MM.1S (cell line): ENCODE data around the gene ZFYVE28.

ENCODE experiments used
- DNase-seq: peaks from one replicate; pipeline ENCODE4 v3.0.0-alpha.2; 2015
- H2AFZ ChIP-seq: fragments of 300-600 bp; sonication (generic); 2 replicates; pipeline ENCODE4 v1.6.0; 2016; ENCODE audit warnings: antibody characterized with exemption, low read length
- H3F3A ChIP-seq: fragments of 300-600 bp; sonication (generic); 2 replicates; pipeline ENCODE4 v1.6.1; 2016; ENCODE audit warnings: mild to moderate bottlenecking, antibody characterized with exemption, low read length, moderate library complexity, mixed read lengths; ENCODE audit not compliant: insufficient read depth
- H3K27ac ChIP-seq: fragments of 300-600 bp; sonication (generic); 2 replicates; pipeline ENCODE4 v1.5.1; 2016; ENCODE audit warnings: mild to moderate bottlenecking, low read length
- H3K27me3 ChIP-seq: fragments of 300-600 bp; sonication (generic); replicated peaks from 2 replicates; pipeline ENCODE4 v1.6.0; 2016; ENCODE audit warnings: low read length; ENCODE audit not compliant: insufficient read depth
- H3K36me3 ChIP-seq: fragments of 300-600 bp; sonication (generic); replicated peaks from 2 replicates; pipeline ENCODE4 v1.6.1; 2016; ENCODE audit warnings: mild to moderate bottlenecking, low read length, mixed read lengths; ENCODE audit not compliant: insufficient read depth
- H3K4me1 ChIP-seq: fragments of 300-600 bp; sonication (generic); 2 replicates; pipeline ENCODE4 v1.6.1; 2016; ENCODE audit warnings: low read length, mixed read lengths
- H3K4me2 ChIP-seq: fragments of 300-600 bp; sonication (generic); 2 replicates; pipeline ENCODE4 v1.6.0; 2016; ENCODE audit warnings: low read depth, low read length
- H3K4me3 ChIP-seq: fragments of 300-600 bp; sonication (generic); 2 replicates; pipeline ENCODE4 v1.5.1; 2016; ENCODE audit warnings: low read length, mixed read lengths
- H3K79me2 ChIP-seq: fragments of 300-600 bp; sonication (generic); 2 replicates; pipeline ENCODE4 v1.6.1; 2016; ENCODE audit warnings: mixed run types, low read length, mixed read lengths
- H3K9ac ChIP-seq: fragments of 300-600 bp; sonication (generic); 2 replicates; pipeline ENCODE4 v1.6.1; 2016; ENCODE audit warnings: low read length, mixed read lengths
- H3K9me2 ChIP-seq: fragments of 300-600 bp; sonication (generic); replicated peaks from 2 replicates; pipeline ENCODE4 v1.6.1; 2016; ENCODE audit warnings: mild to moderate bottlenecking, low read length, mixed read lengths; ENCODE audit not compliant: insufficient read depth
- H3K9me3 ChIP-seq: fragments of 300-600 bp; sonication (generic); replicated peaks from 2 replicates; pipeline ENCODE4 v1.6.1; 2016; ENCODE audit warnings: mild to moderate bottlenecking, low read length, mixed read lengths; ENCODE audit not compliant: insufficient read depth
- H4K20me1 ChIP-seq: fragments of 300-600 bp; sonication (generic); 2 replicates; pipeline ENCODE4 v1.6.1; 2016; ENCODE audit warnings: mild to moderate bottlenecking, low read length, moderate library complexity, mixed read lengths; ENCODE audit not compliant: insufficient read depth
- CTCF ChIP-seq: fragments of 300-600 bp; sonication (generic); IDR thresholded peaks from 2 replicates; pipeline ENCODE4 v1.5.1; 2016; ENCODE audit warnings: antibody characterized with exemption, low read length, mixed read lengths
- EZH2 ChIP-seq: fragments of 300-600 bp; sonication (generic); optimal IDR thresholded peaks from 2 replicates; pipeline ENCODE3; 2017; ENCODE audit warnings: low read depth, mild to moderate bottlenecking, antibody characterized with exemption, low read length, mixed read lengths
- EZH2phosphoT487 ChIP-seq: fragments of 300-600 bp; sonication (generic); IDR thresholded peaks from 2 replicates; pipeline ENCODE4 v1.6.1; 2018; ENCODE audit warnings: antibody characterized with exemption, low read length

The ZFYVE28 gene

GRCh38 chr4:2306773-2307410, 111.6 kb downstream of the ZFYVE28 start:
- DNase-seq, result no peak
- Histone ChIP-seq H3K27ac (no peak overlapping the region), H3F3A (no peaks in the 10 kb centered on the region), H4K20me1 (no peaks in the 10 kb centered on the region), H3K36me3 (no peaks in the 10 kb centered on the region), H3K9me3 (no peaks in the 10 kb centered on the region), H3K9ac (no peak overlapping the region), H3K9me2 (no peaks in the 10 kb centered on the region), H3K4me2 (no peak overlapping the region), H3K27me3 (no peaks in the 10 kb centered on the region), H3K79me2 (no peaks in the 10 kb centered on the region), H2AFZ (no peak overlapping the region), H3K4me1 (peaks cover 17% of the 10 kb centered on the region), H3K4me3 (no peak overlapping the region)
- no peak for TF ChIP-seq EZH2
- no peak for TF ChIP-seq CTCF
- TF ChIP-seq EZH2phosphoT487, result no peak

DNA sequence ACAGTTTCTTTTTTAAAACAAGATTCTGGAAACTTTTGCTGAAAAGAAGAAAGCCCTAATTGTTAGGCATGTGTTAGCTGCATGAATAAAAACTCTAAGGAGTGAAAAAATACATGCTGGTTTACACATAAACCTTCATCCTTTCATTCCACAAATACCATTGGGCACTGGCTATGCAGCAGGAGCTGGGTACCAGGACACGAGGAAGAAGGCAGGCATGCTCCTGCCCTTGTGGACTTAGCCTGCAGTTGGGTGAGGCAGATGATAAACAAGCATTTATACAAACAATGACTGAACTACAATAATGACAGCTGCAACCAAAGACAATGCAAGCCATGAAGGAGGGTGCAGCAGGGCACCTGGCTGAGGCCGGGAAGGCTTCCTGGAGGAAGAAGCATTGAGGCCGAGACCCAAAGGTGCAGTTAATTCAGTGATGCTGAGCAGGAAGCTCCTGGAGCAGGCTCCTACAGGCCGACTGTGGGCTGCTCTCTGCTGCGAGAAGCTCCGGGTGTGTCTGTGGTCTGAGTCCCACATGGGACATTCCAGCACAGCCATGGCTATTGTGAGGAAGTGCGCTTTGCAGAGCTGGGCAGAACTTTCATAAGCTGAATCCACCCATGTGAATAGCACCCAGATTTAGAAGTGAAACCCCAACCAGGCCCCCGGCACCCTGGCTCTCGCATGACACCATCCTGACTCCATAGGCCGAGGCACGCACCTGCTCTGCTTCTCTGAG, 112.5 kb downstream of the ZFYVE28 start:
- Histone ChIP-seq H3K4me1 (peaks cover 17% of the 10 kb centered on the region), H3K4me2 (peak overlapping the region; percentile 36), H3F3A (no peaks in the 10 kb centered on the region), H3K36me3 (no peaks in the 10 kb centered on the region), H3K4me3 (no peak overlapping the region), H3K9me2 (no peaks in the 10 kb centered on the region), H2AFZ (no peak overlapping the region), H3K27ac (0 out of 2 replicates have a peak overlapping the region, but pooled peaks have one; percentile 2), H3K79me2 (no peaks in the 10 kb centered on the region), H3K9ac (no peak overlapping the region), H3K9me3 (no peaks in the 10 kb centered on the region), H4K20me1 (no peaks in the 10 kb centered on the region), H3K27me3 (no peaks in the 10 kb centered on the region)
- DNase-seq, result peak; percentile 45
- TF ChIP-seq EZH2phosphoT487 (no peak), CTCF (no peak), EZH2 (no peak)

- H3F3A ChIP-seq, result no peaks in the 10 kb centered on the region
- H3K4me3 ChIP-seq, result no peak overlapping the region
- H3K9me3 ChIP-seq, result no peaks in the 10 kb centered on the region
- H2AFZ ChIP-seq, result no peak overlapping the region
- no peak overlapping the region for H3K9ac ChIP-seq
- no peaks in the 10 kb centered on the region for H3K27me3 ChIP-seq
- H3K79me2 ChIP-seq, result no peaks in the 10 kb centered on the region
- H3K9me2 ChIP-seq, result no peaks in the 10 kb centered on the region
- TF ChIP-seq EZH2phosphoT487, result no peak
- no peak for TF ChIP-seq EZH2
- no peak for TF ChIP-seq CTCF
- no peaks in the 10 kb centered on the region for H4K20me1 ChIP-seq
- no peak overlapping the region for H3K4me2 ChIP-seq
- no peak overlapping the region for H3K27ac ChIP-seq
- no peak for DNase-seq
- no peaks in the 10 kb centered on the region for H3K36me3 ChIP-seq
- peaks cover 17% of the 10 kb centered on the region for H3K4me1 ChIP-seq
Measured at GRCh38 chr4:2304877-2305561, 113.4 kb downstream of the ZFYVE28 start.
